Common myeloid progenitor, CD34-positive (primary cell): ENCODE measurements around the gene DDX59.

ENCODE experiments used
- CTCF ChIA-PET: fragments of 350-600 bp; sonication (Branson Sonifier 250); formaldehyde crosslinking; loops from one replicate; lab custom pipeline; 2021; ENCODE audit warnings: antibody characterized with exemption; lab: Charles Lee
- POLR2A ChIA-PET: fragments of 350-600 bp; sonication (Branson Sonifier 250); formaldehyde crosslinking; loops from one replicate; lab custom pipeline; 2021; ENCODE audit warnings: antibody characterized with exemption; lab: Charles Lee
- DNase-seq, 3 donors: peaks; one replicate each; pipeline versions ENCODE4 v3.0.0 to v3.0.0-alpha.2; 2013
- H3K27ac ChIP-seq, 2 experiments: 1 replicate in 1 of 2; 2 replicates in 1 of 2; pipeline ENCODE4 v1.7.0; 2013; ENCODE audit warnings: inconsistent platforms in 2 of 2, low read length in 2 of 2, mild to moderate bottlenecking in 2 of 2, low read depth in 1 of 2, moderate library complexity in 1 of 2; ENCODE audit not compliant: severe bottlenecking in 2 of 2, insufficient read depth in 1 of 2, poor library complexity in 1 of 2
- H3K27me3 ChIP-seq, 5 experiments: replicated peaks in 2 of 5; 1 replicate in 3 of 5; 2 replicates in 2 of 5; pipeline versions ENCODE4 v1.6.1 to v1.7.0; 2013; ENCODE audit warnings: low read length in 4 of 5, mild to moderate bottlenecking in 2 of 5, moderate library complexity in 2 of 5, inconsistent platforms in 1 of 5; ENCODE audit not compliant: insufficient read depth in 5 of 5, control insufficient read depth in 4 of 5
- H3K36me3 ChIP-seq, 4 experiments: 1 replicate in 2 of 4; 2 replicates in 2 of 4; pipeline versions ENCODE4 v1.6.1 to v1.7.0; 2013; ENCODE audit warnings: low read length in 3 of 4, control low read depth in 1 of 4, mild to moderate bottlenecking in 1 of 4; ENCODE audit not compliant: control insufficient read depth in 4 of 4, insufficient read depth in 4 of 4
- H3K4me1 ChIP-seq, 4 experiments: 1 replicate in 3 of 4; 2 replicates in 1 of 4; pipeline versions ENCODE4 v1.6.1 to v1.7.1; 2013; ENCODE audit warnings: low read length in 3 of 4, mild to moderate bottlenecking in 3 of 4, control low read depth in 1 of 4, inconsistent platforms in 1 of 4, moderate library complexity in 1 of 4; ENCODE audit not compliant: control insufficient read depth in 4 of 4, insufficient read depth in 4 of 4; ENCODE audit errors: control extremely low read depth in 1 of 4
- H3K4me3 ChIP-seq, 7 experiments: 1 replicate in 4 of 7; 2 replicates in 3 of 7; pipeline versions ENCODE4 v1.5.1 to v1.7.0; 2013; ENCODE audit warnings: mild to moderate bottlenecking in 7 of 7, low read length in 6 of 7, moderate library complexity in 6 of 7, inconsistent platforms in 2 of 7, low read depth in 2 of 7, control low read depth in 1 of 7; ENCODE audit not compliant: insufficient read depth in 4 of 7, control insufficient read depth in 1 of 7; ENCODE audit errors: extremely low read depth in 1 of 7
- H3K9me3 ChIP-seq, 5 experiments: 1 replicate in 4 of 5; 2 replicates in 1 of 5; pipeline versions ENCODE4 v1.6.1 to v1.7.1; 2013; ENCODE audit warnings: low read length in 4 of 5, mild to moderate bottlenecking in 2 of 5, inconsistent platforms in 1 of 5, low read depth in 1 of 5, moderate library complexity in 1 of 5; ENCODE audit not compliant: control insufficient read depth in 4 of 5, insufficient read depth in 2 of 5; ENCODE audit errors: control extremely low read depth in 1 of 5
- WGBS: methylation state at CpG from one replicate; pipeline ENCODE4 v1.1.5; 2013; ENCODE audit not compliant: insufficient coverage; 5-methylcytosine and 5-hydroxymethylcytosine counted together

The DDX59 gene

GRCh38 chr1:200684015-200684414, 14.3 kb upstream of the DDX59 start:
- ChIA-PET POLR2A (no interaction called here), CTCF (no interaction called here)
- Histone ChIP-seq H3K36me3 (no peaks in the 10 kb centered on the region), H3K9me3 (no peaks in the 10 kb centered on the region), H3K4me3 (no peak overlapping the region), H3K4me1 (no peaks in the 10 kb centered on the region), H3K27ac (no peak overlapping the region), H3K27me3 (no peaks in the 10 kb centered on the region)
- 100% methylated on average over 2 of the region's 4 CpGs for WGBS
- DNase-seq: no peak

- ChIA-PET POLR2A (no interaction called here), CTCF (no interaction called here)
- no CpG with 5 or more reads among the region's 1 CpG for WGBS
- H3K36me3 ChIP-seq: no peaks in the 10 kb centered on the region
- H3K4me3 ChIP-seq: no peak overlapping the region
- no peaks in the 10 kb centered on the region for H3K27me3 ChIP-seq
- no peaks in the 10 kb centered on the region for H3K9me3 ChIP-seq
- H3K27ac ChIP-seq: no peak overlapping the region
- DNase-seq: no peak
- no peaks in the 10 kb centered on the region for H3K4me1 ChIP-seq
Measured at GRCh38 chr1:200683298-200683697, 13.6 kb upstream of the DDX59 start.

GRCh38 chr1:200681231-200681630, 11.5 kb upstream of the DDX59 start:
- no peak for DNase-seq
- no peak overlapping the region for H3K4me3 ChIP-seq
- no peak overlapping the region for H3K27ac ChIP-seq
- H3K36me3 ChIP-seq: no peaks in the 10 kb centered on the region
- no peaks in the 10 kb centered on the region for H3K27me3 ChIP-seq
- POLR2A ChIA-PET: interaction anchor here (2.6 kb wide), 1 partner anchor 11 kb away, joined by 9 read pairs; the partner anchor contains the start of gene DDX59
- WGBS: 91% methylated on average over 2 of the region's 6 CpGs
- CTCF ChIA-PET: interaction anchor here (0.6 kb wide), 1 partner anchor 181 kb away, joined by 3 read pairs; no protein-coding TSS in a partner anchor
- H3K9me3 ChIP-seq: no peaks in the 10 kb centered on the region
- no peaks in the 10 kb centered on the region for H3K4me1 ChIP-seq

GRCh38 chr1:200676829-200677228, 7.1 kb upstream of the DDX59 start:
- Histone ChIP-seq H3K27ac (no peak overlapping the region), H3K27me3 (no peaks in the 10 kb centered on the region), H3K4me3 (no peak overlapping the region), H3K36me3 (no peaks in the 10 kb centered on the region), H3K9me3 (no peaks in the 10 kb centered on the region), H3K4me1 (peaks cover 0 to 6% (median 2%) of the 10 kb centered on the region in 4 experiments)
- POLR2A ChIA-PET: no interaction called here
- no peak for DNase-seq
- WGBS: no CpG with 5 or more reads among the region's 6 CpGs
- CTCF ChIA-PET: interaction anchor here (0.9 to 1.4 kb wide), 2 partner anchors 18 to 52 kb away, joined by 3 to 6 read pairs; no protein-coding TSS in a partner anchor

GRCh38 chr1:200675588-200675852, 5.8 kb upstream of the DDX59 start:
- Histone ChIP-seq H3K27me3 (no peaks in the 10 kb centered on the region), H3K4me3 (no peak overlapping the region), H3K27ac (no peak overlapping the region), H3K4me1 (peaks cover 7 to 15% (median 9%) of the 10 kb centered on the region in 4 experiments), H3K9me3 (no peaks in the 10 kb centered on the region), H3K36me3 (no peaks in the 10 kb centered on the region)
- WGBS: 80% methylated on average over 1 of the region's 4 CpGs
- CTCF ChIA-PET: interaction anchor here (1.1 kb wide), 1 partner anchor 126 kb away, joined by 4 read pairs; no protein-coding TSS in a partner anchor
- no peak for DNase-seq
- POLR2A ChIA-PET: no interaction called here

- no peak for DNase-seq
- Histone ChIP-seq H3K36me3 (no peaks in the 10 kb centered on the region), H3K4me3 (no peak overlapping the region), H3K4me1 (peaks cover 10 to 17% (median 13%) of the 10 kb centered on the region in 4 experiments), H3K27ac (no peak overlapping the region), H3K27me3 (no peaks in the 10 kb centered on the region), H3K9me3 (no peaks in the 10 kb centered on the region)
- WGBS: 97% methylated on average over 3 of the region's 5 CpGs
- CTCF ChIA-PET: interaction anchor here (0.6 to 1.1 kb wide), 2 partner anchors 127 to 990 kb away, joined by 3 to 4 read pairs; no protein-coding TSS in a partner anchor
- POLR2A ChIA-PET: no interaction called here
Measured at GRCh38 chr1:200674838-200675587, 5.3 kb upstream of the DDX59 start.
